Caco-2 (cell line): Measurements from ENCODE around the gene OMP. TPM values are rescaled to one million over a fixed set of nuclear protein-coding genes. Genes with fewer than 3 reads are reported as not detected.
A peak's percentile ranks its signal among the peaks of the same experiment; 100 is the strongest.

Experiments used
- BruUV-seq: library from RNA; stranded (reverse); fragments of 400-500 nt; replicated peaks from 2 replicates; lab custom pipeline; 2021; lab: Mats Ljungman, UMichigan
- CTCF ChIA-PET: fragments of 300-600 bp; sonication (Branson Sonifier 250); formaldehyde crosslinking; loops from one replicate; lab custom pipeline; 2022; ENCODE audit warnings: antibody characterized with exemption; lab: Charles Lee
- POLR2A ChIA-PET: fragments of 300-600 bp; sonication (Branson Sonifier 250); formaldehyde crosslinking; loops from one replicate; lab custom pipeline; 2022; ENCODE audit warnings: antibody characterized with exemption; lab: Charles Lee
- DNase-seq, 2 experiments: peaks; one replicate each; pipeline versions ENCODE4 v3.0.0 to v3.0.0-alpha.2; 2020 to 2022
- H3K27me3 ChIP-seq: replicated peaks from 2 replicates; pipeline ENCODE4 v1.6.0; 2011; ENCODE audit warnings: low read length; ENCODE audit not compliant: control insufficient read depth, insufficient read depth
- H3K36me3 ChIP-seq: 2 replicates; pipeline ENCODE4 v1.5.1; 2011; ENCODE audit warnings: low read length; ENCODE audit not compliant: control insufficient read depth, insufficient read depth
- H3K4me1 ChIP-seq: fragments of 250-450 bp; sonication (Bioruptor Pico); 2 replicates; pipeline ENCODE4 v1.5.1; 2020; ENCODE audit warnings: mild to moderate bottlenecking
- H3K4me3 ChIP-seq: 2 replicates; pipeline ENCODE4 v1.5.1; 2011; ENCODE audit warnings: low read depth, mild to moderate bottlenecking, control low read depth, low read length
- H3K9me3 ChIP-seq: fragments of 250-450 bp; sonication (Bioruptor Pico); 2 replicates; pipeline ENCODE4 v1.5.1; 2020; ENCODE audit warnings: mild to moderate bottlenecking, moderate library complexity
- H3K27ac Mint-ChIP-seq: one replicate; pipeline ENCODE4 v1.8.0; 2022; ENCODE audit warnings: mixed read lengths; ENCODE audit not compliant: unreplicated experiment
- H3K27me3 Mint-ChIP-seq: one replicate; pipeline ENCODE4 v1.8.0; 2022; ENCODE audit warnings: mixed read lengths; ENCODE audit not compliant: insufficient read depth, unreplicated experiment
- H3K36me3 Mint-ChIP-seq: one replicate; pipeline ENCODE4 v1.8.0; 2022; ENCODE audit warnings: mild to moderate bottlenecking, mixed read lengths; ENCODE audit not compliant: insufficient read depth, unreplicated experiment
- H3K4me1 Mint-ChIP-seq: one replicate; pipeline ENCODE4 v1.8.0; 2022; ENCODE audit warnings: low read depth, mixed read lengths; ENCODE audit not compliant: unreplicated experiment
- H3K4me3 Mint-ChIP-seq: one replicate; pipeline ENCODE4 v1.8.0; 2022; ENCODE audit warnings: mild to moderate bottlenecking, moderate library complexity, mixed read lengths; ENCODE audit not compliant: unreplicated experiment
- H3K9me3 Mint-ChIP-seq: one replicate; pipeline ENCODE4 v1.8.0; 2022; ENCODE audit warnings: mixed read lengths; ENCODE audit not compliant: unreplicated experiment
- intact Hi-C: fragments of 100-400 bp; cut with micrococcal nuclease; formaldehyde crosslinking; loops from one replicate; pipeline ENCODE4 v1.10.0; 2022; ENCODE audit not compliant: unreplicated experiment
- total RNA-seq: library from RNA; stranded (reverse); gene quantifications from 2 replicates; pipeline ENCODE4 v1.2.3, GENCODE V29; 2022
- TF ChIP-seq, protein P1 (sequence below), 2 experiments: fragments of 200-600 bp in 1 of 2; IDR thresholded peaks; 1 replicate in 1 of 2; 2 replicates in 1 of 2; pipeline versions ENCODE4 v1.5.1 to v1.8.0; 2011 to 2022; ENCODE audit warnings: antibody characterized with exemption in 1 of 2, control low read depth in 1 of 2, inconsistent platforms in 1 of 2, low read depth in 1 of 2, low read length in 1 of 2, mild to moderate bottlenecking in 1 of 2, moderate library complexity in 1 of 2; ENCODE audit not compliant: insufficient read depth in 1 of 2, severe bottlenecking in 1 of 2, unreplicated experiment in 1 of 2

The OMP gene
- total RNA-seq, 1 experiment from 2014 or later = 0.70 TPM

DNA sequence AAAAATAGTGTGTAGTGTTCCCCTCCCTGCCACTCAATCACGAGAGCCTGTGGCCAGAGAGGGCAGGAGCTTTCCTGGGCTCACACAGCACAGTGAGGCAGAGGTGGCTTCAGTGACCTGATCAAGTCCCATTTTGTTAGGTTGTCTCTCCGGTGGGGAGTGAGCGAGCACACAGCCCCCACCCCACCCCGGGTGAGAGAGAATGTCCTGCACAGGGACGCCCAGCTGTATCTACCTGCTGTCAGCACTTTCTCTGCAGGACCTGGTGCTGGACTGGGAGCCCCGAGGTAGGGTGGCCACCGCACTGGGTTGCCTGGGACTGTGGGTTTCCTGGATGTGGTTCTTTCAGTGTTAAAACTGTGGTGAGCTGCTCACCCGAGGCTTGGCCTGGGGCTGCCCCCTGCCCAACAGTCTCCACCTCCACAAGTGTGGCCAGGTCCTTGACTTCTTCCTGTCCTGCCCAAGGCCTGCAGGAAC lies 29.8 kb upstream of the OMP start:
- POLR2A ChIA-PET = no interaction called here
- H3K4me1 ChIP-seq = peaks cover 12% of the 10 kb centered on the region
- TF ChIP-seq, protein P1, sequence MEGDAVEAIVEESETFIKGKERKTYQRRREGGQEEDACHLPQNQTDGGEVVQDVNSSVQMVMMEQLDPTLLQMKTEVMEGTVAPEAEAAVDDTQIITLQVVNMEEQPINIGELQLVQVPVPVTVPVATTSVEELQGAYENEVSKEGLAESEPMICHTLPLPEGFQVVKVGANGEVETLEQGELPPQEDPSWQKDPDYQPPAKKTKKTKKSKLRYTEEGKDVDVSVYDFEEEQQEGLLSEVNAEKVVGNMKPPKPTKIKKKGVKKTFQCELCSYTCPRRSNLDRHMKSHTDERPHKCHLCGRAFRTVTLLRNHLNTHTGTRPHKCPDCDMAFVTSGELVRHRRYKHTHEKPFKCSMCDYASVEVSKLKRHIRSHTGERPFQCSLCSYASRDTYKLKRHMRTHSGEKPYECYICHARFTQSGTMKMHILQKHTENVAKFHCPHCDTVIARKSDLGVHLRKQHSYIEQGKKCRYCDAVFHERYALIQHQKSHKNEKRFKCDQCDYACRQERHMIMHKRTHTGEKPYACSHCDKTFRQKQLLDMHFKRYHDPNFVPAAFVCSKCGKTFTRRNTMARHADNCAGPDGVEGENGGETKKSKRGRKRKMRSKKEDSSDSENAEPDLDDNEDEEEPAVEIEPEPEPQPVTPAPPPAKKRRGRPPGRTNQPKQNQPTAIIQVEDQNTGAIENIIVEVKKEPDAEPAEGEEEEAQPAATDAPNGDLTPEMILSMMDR (IDR thresholded peaks at IDR 0.05; ENCODE audit: insufficient read depth in 1 of 2, low read depth in 1 of 2, low read length in 1 of 2, severe bottlenecking in 1 of 2, unreplicated experiment in 1 of 2) = no peak

DNA sequence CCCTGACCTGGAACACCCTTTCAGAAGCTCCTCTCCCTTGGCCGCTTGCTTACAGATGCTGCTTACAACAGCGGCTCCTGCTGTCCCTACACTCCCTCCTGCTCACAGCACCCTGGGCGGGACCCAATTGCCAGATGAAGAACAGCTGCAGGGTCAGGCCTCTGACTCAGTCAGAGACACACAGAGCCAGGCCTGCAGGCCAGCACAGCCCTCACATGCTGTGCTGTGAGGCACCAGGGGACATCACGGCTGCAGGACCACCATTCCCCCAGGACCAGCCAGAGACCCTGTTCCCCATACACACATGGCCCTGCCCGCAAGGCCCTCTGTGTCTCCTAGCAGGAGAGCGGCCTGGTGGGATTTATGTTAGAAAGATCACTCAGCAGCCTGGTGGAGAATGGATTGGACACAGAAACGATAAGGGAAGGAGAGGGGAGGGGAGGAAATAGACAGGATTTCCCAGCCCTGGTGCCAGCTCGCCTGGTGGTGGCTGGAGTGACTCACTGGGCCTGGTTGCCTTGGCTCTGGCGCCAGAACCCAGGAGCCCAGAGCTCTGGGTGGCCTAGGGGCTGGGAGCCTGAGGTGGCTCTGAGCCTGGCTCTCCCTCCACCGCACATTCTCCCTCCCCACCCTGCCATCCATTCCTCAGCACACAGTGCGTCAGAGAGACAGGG lies 29.2 kb upstream of the OMP start:
- H3K4me3 Mint-ChIP-seq = no peak overlapping the region
- no peaks in the 10 kb centered on the region for H3K27me3 Mint-ChIP-seq
- TF ChIP-seq, protein P1 (IDR thresholded peaks at IDR 0.05; ENCODE audit: insufficient read depth in 1 of 2, low read depth in 1 of 2, low read length in 1 of 2, severe bottlenecking in 1 of 2, unreplicated experiment in 1 of 2) = peak in 1 of 2 experiments; percentile 5
- H3K4me1 ChIP-seq = peaks cover 10% of the 10 kb centered on the region
- no peaks in the 10 kb centered on the region for H3K36me3 ChIP-seq
- H3K27me3 ChIP-seq = no peaks in the 10 kb centered on the region
- CTCF ChIA-PET = interaction anchor here (0.5 to 1.2 kb wide), 4 partner anchors 11 to 1089 kb away, joined by 3 to 9 read pairs (median 4); no protein-coding TSS in a partner anchor
- peaks cover 21% of the 10 kb centered on the region for H3K4me1 Mint-ChIP-seq
- no peak overlapping the region for H3K27ac Mint-ChIP-seq
- no peak overlapping the region for H3K4me3 ChIP-seq
- H3K9me3 ChIP-seq = peaks cover 7% of the 10 kb centered on the region
- no TSS peak for BruUV-seq
- DNase-seq = peak; percentile 37 to 57
- intact Hi-C loops = loop anchor here (2.0 kb wide), 1 partner anchor 27 kb away; no protein-coding TSS in a partner anchor
- H3K9me3 Mint-ChIP-seq = peaks cover 8% of the 10 kb centered on the region
- no peaks in the 10 kb centered on the region for H3K36me3 Mint-ChIP-seq
- POLR2A ChIA-PET = no interaction called here

More for the DNA sequence above, 29.8 kb upstream of the OMP start:
- H3K36me3 Mint-ChIP-seq = no peaks in the 10 kb centered on the region
- no peak overlapping the region for H3K4me3 Mint-ChIP-seq
- no peaks in the 10 kb centered on the region for H3K27me3 ChIP-seq
- H3K36me3 ChIP-seq = no peaks in the 10 kb centered on the region
- no peak overlapping the region for H3K27ac Mint-ChIP-seq
- intact Hi-C loops = no loop called here
- no TSS peak for BruUV-seq
- peaks cover 21% of the 10 kb centered on the region for H3K4me1 Mint-ChIP-seq
- no peaks in the 10 kb centered on the region for H3K27me3 Mint-ChIP-seq
- H3K9me3 Mint-ChIP-seq = peaks cover 2% of the 10 kb centered on the region
- CTCF ChIA-PET = interaction anchor here (0.5 to 1.2 kb wide), 4 partner anchors 10 to 1089 kb away, joined by 3 to 9 read pairs (median 4); no protein-coding TSS in a partner anchor
- peaks cover 1% of the 10 kb centered on the region for H3K9me3 ChIP-seq
- DNase-seq = peak in 1 of 2 experiments; percentile 32
- H3K4me3 ChIP-seq = no peak overlapping the region

DNA sequence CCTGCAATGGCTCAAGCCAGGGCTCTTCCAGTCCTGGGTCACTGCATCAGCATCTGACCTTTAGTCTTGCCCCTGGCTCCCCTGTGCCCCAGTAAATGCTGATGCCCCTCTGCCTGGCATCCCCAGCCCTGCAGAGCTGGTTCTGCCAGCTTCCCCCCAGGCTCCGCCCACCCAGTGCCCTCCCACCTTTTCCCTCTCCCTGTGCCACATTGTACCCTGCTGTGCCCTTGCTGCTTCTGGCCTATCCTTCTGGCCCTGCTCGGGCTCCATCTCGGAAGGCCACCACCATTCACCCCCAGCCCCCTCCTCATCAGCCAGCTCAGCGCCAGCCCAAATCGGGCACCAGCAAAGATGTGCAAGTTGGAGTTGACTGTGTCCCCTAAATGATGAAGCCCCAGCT lies 28.4 kb upstream of the OMP start:
- no peak overlapping the region for H3K4me3 Mint-ChIP-seq
- no TSS peak for BruUV-seq
- H3K9me3 ChIP-seq = peaks cover 11% of the 10 kb centered on the region
- no peak overlapping the region for H3K27ac Mint-ChIP-seq
- no peaks in the 10 kb centered on the region for H3K27me3 ChIP-seq
- intact Hi-C loops = loop anchor here (2.0 kb wide), 1 partner anchor 27 kb away; no protein-coding TSS in a partner anchor
- DNase-seq = peak in 1 of 2 experiments; percentile 32
- no peaks in the 10 kb centered on the region for H3K36me3 ChIP-seq
- H3K4me3 ChIP-seq = no peak overlapping the region
- ChIA-PET CTCF (interaction anchor here (1.2 kb wide), 1 partner anchor 17 kb away, joined by 3 read pairs; no protein-coding TSS in a partner anchor), POLR2A (no interaction called here)
- no peaks in the 10 kb centered on the region for H3K27me3 Mint-ChIP-seq
- peaks cover 15% of the 10 kb centered on the region for H3K9me3 Mint-ChIP-seq
- no peaks in the 10 kb centered on the region for H3K36me3 Mint-ChIP-seq
- peaks cover 21% of the 10 kb centered on the region for H3K4me1 Mint-ChIP-seq
- H3K4me1 ChIP-seq = peaks cover 10% of the 10 kb centered on the region
- TF ChIP-seq, protein P1 (IDR thresholded peaks at IDR 0.05; ENCODE audit: insufficient read depth in 1 of 2, low read depth in 1 of 2, low read length in 1 of 2, severe bottlenecking in 1 of 2, unreplicated experiment in 1 of 2) = no peak
